Ishikawa (cell line): ENCODE measurements around the gene ATP9A.

Source experiments
- CEBPB ChIP-seq: IDR thresholded peaks from 2 replicates; pipeline ENCODE4 v1.6.1; 2012
- CREB1 ChIP-seq: IDR thresholded peaks from 2 replicates; pipeline ENCODE4 v1.6.1; 2012; ENCODE audit warnings: low read depth
- EGR1 ChIP-seq: IDR thresholded peaks from 2 replicates; pipeline ENCODE4 v1.6.1; 2012
- EP300 ChIP-seq: IDR thresholded peaks from 2 replicates; pipeline ENCODE4 v1.6.1; 2012; ENCODE audit warnings: borderline replicate concordance
- FOXM1 ChIP-seq: IDR thresholded peaks from 2 replicates; pipeline ENCODE4 v1.6.1; 2012; ENCODE audit warnings: low read depth, borderline replicate concordance
- MAX ChIP-seq: IDR thresholded peaks from 2 replicates; pipeline ENCODE4 v1.6.1; 2012
- NFIC ChIP-seq: IDR thresholded peaks from 2 replicates; pipeline ENCODE4 v1.6.1; 2012
- RAD21 ChIP-seq: IDR thresholded peaks from 2 replicates; pipeline ENCODE4 v1.6.1; 2012; ENCODE audit warnings: low read depth
- TAF1 ChIP-seq: IDR thresholded peaks from 2 replicates; pipeline ENCODE4 v1.6.1; 2012; ENCODE audit warnings: low read depth, mild to moderate bottlenecking
- TCF12 ChIP-seq: IDR thresholded peaks from 2 replicates; pipeline ENCODE4 v1.6.1; 2012; ENCODE audit warnings: low read depth
- TEAD4 ChIP-seq: IDR thresholded peaks from 2 replicates; pipeline ENCODE4 v1.6.1; 2012
- USF1 ChIP-seq: IDR thresholded peaks from 2 replicates; pipeline ENCODE4 v1.6.1; 2012
- YY1 ChIP-seq: IDR thresholded peaks from 2 replicates; pipeline ENCODE4 v1.6.1; 2012; ENCODE audit warnings: low read depth
- ZBTB7A ChIP-seq: IDR thresholded peaks from 2 replicates; pipeline ENCODE4 v1.6.1; 2012; ENCODE audit warnings: low read depth
- TF ChIP-seq, protein P1 (sequence below): IDR thresholded peaks from 2 replicates; pipeline ENCODE4 v1.6.1; 2012; ENCODE audit warnings: low read depth, mild to moderate bottlenecking

ATP9A gene

DNA sequence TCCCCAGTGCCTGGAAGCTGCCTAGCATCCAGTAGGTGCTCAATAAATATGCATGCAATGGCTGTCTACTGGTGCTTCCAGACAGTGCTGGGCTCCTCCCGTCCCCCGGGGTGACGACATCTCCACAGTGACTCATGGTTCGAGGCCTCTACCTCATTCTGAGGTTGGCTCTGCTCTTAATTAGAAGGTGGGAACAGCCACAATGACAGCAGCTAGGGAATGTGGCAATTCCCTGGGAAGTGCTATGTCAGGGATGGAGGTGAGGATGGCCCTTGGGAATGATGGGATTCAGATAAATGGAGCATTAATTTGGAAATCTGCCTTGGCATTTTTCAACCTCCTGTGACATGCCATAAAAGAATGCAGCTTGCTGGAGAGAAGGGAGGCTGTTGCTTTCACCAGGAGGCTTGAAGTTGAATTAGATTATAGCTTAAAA lies 182.2 kb downstream of the ATP9A start:
- TF ChIP-seq EGR1 (no peak), RAD21 (no peak)

- TF ChIP-seq RAD21 (no peak), CREB1 (no peak), NFIC (no peak), FOXM1 (no peak), CEBPB (no peak), EGR1 (no peak), YY1 (no peak), TCF12 (no peak), TAF1 (no peak), MAX (no peak), USF1 (no peak), EP300 (no peak), TEAD4 (no peak), ZBTB7A (no peak)
- TF ChIP-seq, protein P1, sequence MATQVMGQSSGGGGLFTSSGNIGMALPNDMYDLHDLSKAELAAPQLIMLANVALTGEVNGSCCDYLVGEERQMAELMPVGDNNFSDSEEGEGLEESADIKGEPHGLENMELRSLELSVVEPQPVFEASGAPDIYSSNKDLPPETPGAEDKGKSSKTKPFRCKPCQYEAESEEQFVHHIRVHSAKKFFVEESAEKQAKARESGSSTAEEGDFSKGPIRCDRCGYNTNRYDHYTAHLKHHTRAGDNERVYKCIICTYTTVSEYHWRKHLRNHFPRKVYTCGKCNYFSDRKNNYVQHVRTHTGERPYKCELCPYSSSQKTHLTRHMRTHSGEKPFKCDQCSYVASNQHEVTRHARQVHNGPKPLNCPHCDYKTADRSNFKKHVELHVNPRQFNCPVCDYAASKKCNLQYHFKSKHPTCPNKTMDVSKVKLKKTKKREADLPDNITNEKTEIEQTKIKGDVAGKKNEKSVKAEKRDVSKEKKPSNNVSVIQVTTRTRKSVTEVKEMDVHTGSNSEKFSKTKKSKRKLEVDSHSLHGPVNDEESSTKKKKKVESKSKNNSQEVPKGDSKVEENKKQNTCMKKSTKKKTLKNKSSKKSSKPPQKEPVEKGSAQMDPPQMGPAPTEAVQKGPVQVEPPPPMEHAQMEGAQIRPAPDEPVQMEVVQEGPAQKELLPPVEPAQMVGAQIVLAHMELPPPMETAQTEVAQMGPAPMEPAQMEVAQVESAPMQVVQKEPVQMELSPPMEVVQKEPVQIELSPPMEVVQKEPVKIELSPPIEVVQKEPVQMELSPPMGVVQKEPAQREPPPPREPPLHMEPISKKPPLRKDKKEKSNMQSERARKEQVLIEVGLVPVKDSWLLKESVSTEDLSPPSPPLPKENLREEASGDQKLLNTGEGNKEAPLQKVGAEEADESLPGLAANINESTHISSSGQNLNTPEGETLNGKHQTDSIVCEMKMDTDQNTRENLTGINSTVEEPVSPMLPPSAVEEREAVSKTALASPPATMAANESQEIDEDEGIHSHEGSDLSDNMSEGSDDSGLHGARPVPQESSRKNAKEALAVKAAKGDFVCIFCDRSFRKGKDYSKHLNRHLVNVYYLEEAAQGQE = no peak
Measured at GRCh38 chr20:51585148-51585547, 183.0 kb downstream of the ATP9A start.

DNA sequence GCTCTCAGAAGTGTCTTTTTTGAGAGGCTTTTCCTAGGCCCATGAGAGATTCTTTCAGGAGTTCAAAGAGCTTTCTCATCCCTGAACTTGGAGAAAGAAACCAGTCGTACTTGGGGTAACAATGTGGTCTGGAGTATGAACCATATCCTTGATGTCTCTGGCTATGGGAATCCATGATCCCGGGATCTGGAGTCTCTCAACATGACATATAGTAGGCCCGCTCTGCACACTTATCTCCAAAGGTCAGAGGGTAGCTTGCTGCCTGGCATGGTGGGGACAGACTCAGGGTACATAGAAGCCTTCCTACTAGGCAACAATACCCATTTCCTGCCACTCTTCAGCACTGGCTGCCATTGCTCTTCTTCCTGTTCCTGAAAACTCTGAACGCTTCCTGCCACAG lies 183.5 kb downstream of the ATP9A start:
- TF ChIP-seq, protein P1 = no peak
- TF ChIP-seq TCF12 = no peak
- no peak for TF ChIP-seq YY1
- TF ChIP-seq EGR1 = no peak
- TF ChIP-seq TEAD4 = no peak
- no peak for TF ChIP-seq USF1
- TF ChIP-seq CEBPB = no peak

DNA sequence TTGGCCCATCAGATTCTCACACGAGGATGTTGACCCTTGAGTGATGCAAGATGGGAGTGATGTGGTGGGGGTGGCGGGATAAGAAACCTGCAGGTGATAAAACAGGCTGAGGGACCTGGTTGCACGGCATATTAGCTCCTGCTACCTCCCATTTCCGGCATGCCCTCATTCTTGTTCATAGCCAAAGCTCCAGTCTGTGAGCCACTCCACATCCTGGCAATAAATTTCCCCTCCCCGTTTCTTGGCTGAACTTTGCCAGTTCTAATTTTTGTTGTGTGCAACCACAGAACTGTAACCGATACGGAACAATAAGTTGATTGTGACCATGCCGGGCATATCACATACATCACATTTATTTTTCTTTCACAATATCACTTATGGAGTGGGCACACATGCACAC lies 184.1 kb downstream of the ATP9A start:
- TF ChIP-seq ZBTB7A (no peak), USF1 (no peak), CREB1 (no peak), RAD21 (no peak), EGR1 (no peak), YY1 (no peak), FOXM1 (no peak), NFIC (no peak), TAF1 (no peak), EP300 (no peak), CEBPB (no peak), TEAD4 (no peak)
- TF ChIP-seq, protein P1 = no peak

DNA sequence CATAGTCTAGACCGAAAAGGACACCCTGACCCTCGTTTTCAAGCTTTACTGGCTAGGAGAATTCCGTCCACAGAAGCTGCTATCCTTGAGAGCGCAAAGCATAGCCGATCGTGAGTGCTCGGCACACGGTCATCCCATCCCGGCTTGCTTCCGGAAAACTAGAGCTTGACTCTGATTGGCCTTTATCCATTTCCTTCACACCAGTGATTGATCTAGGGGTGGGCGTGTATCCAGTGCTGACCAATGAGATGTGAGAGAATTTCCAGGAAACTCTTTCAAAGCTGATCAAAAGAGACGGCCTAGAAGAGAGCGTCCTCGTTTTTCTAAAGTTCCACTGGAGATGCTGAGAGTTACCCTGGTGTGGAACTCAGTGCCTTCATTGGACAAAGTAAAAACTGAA lies 184.7 kb downstream of the ATP9A start:
- TF ChIP-seq TAF1 (no peak), CREB1 (no peak), TCF12 (no peak), ZBTB7A (no peak), EGR1 (no peak)
